Measurements from ENCODE around the gene SEL1L2.

Gene SEL1L2

GRCh38 chr20:13865791-13866351 is 124.5 kb downstream of the SEL1L2 start:
- DNase-seq (ENCODE audit: low read depth in 3 of 3, low spot score in 1 of 3): no peak

DNA sequence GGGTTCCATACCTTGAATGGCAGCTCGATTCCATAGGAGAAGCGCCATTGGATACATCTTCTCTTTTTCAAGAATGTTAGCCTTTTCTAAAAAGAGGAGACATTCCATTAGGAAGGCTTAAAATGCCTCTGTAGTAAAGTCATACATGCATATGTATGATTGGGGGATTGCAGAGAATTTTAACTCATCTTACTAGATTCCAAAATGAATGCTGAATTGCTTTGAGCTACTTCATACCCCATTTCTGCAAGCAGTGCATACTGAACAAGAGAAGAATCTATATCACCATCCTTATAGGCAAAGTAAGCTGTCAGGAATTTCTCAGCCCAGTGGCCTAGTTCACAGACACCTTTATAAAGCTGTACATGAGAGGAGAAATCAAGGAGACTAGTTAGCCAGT is 125.3 kb downstream of the SEL1L2 start:
- DNase-seq (ENCODE audit: low read depth in 3 of 3, low spot score in 1 of 3): no peak

- no peak for DNase-seq (ENCODE audit: low read depth in 3 of 3, low spot score in 1 of 3)
These were observed 127.2 kb downstream of the SEL1L2 start for GRCh38 chr20:13863244-13863643.

GRCh38 chr20:13862245-13862644 is 128.2 kb downstream of the SEL1L2 start:
- DNase-seq (ENCODE audit: low read depth in 3 of 3, low spot score in 1 of 3): no peak

DNA sequence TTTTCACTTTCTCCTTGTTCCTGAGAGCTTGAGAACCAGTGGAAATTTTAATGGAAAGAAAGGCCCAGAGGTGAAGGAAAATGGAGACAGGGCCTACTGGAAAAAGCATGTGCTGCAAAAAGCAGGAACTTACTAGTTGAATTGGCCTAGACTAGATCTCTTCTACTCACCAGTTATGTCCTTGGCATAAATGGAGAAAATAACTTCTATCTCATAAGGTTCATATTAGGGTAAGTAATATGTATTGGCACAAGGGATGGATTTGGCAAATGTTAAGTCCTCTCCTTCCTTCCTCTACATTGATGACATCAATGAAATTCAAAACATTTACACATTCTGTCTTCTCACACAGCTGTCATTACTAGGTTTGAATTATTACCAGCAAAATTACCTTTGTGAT is 131.5 kb downstream of the SEL1L2 start:
- no peak for DNase-seq (ENCODE audit: low read depth in 3 of 3, low spot score in 1 of 3)

DNA sequence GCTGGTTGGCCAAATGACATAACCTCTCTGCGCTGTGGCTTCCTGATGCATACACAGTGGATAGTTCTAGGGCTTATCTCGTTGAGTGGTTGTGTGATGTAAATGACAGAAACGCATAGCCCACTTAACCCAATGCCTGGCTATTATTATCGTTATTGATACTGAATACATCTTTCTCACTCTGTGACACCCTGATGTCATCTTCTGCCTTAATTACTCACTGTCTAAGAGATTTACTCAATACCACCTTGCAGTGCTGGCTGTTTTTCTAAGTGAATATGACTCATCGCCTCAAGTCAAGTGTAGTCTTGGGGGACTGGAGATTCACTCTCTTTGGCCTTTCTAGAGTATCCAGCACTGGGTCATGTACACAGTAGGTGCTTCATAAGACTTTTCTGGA is 132.0 kb downstream of the SEL1L2 start:
- no peak for DNase-seq (ENCODE audit: low read depth in 3 of 3, low spot score in 1 of 3)

- no peak for DNase-seq (ENCODE audit: low read depth in 3 of 3, low spot score in 1 of 3)
These were observed 132.5 kb downstream of the SEL1L2 start for GRCh38 chr20:13857961-13858360.

DNA sequence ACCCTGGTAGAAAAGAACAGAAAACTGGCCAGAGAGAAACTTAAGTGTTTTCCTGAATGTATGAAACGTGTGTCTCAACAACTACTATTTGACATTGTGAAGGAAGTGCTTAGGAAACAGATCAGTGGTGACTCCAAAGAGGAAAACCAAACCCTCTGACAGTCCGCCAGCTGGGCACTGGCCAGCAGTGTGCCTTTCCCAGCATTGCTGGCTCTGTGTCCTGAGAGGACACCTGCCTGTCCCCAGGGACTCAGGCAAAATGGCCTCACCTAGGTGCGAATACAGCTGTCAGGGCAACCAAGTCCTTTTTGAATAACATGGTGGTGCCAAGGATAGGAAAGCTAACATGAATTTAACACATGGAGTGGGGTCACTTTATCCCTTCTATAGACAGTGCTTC is 133.1 kb downstream of the SEL1L2 start:
- DNase-seq (ENCODE audit: low read depth in 3 of 3, low spot score in 1 of 3): no peak

GRCh38 chr20:13856354-13856753 is 134.1 kb downstream of the SEL1L2 start:
- no peak for DNase-seq (ENCODE audit: low read depth in 3 of 3, low spot score in 1 of 3)

GRCh38 chr20:13855613-13856012 is 134.8 kb downstream of the SEL1L2 start:
- no peak for DNase-seq (ENCODE audit: low read depth in 3 of 3, low spot score in 1 of 3)

DNA sequence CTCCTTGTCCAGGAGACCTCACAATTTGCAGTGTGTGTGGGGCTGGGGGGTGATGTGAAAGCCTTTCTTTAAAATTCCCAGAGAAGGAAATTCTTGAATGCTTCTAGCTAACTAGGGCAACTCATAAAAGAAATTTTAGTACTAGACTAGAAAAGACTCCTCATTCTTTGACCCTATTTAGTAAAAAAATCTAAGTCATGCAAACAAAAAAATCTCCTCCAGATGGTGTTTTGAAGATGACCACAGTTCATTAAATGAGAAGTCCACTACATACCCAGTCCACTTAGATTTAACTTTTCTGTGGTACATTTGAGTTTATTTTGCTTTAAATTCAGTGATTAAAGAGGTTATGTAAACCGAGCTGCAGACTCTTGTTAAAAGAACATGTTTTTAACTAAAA is 138.1 kb downstream of the SEL1L2 start:
- DNase-seq (ENCODE audit: low read depth in 3 of 3, low spot score in 1 of 3): no peak

GRCh38 chr20:13851279-13851678 is 139.1 kb downstream of the SEL1L2 start:
- DNase-seq (ENCODE audit: low read depth in 3 of 3, low spot score in 1 of 3): no peak

GRCh38 chr20:13844296-13844695 is 146.1 kb downstream of the SEL1L2 start:
- DNase-seq (ENCODE audit: low read depth in 3 of 3, low spot score in 1 of 3): no peak

- no peak for DNase-seq (ENCODE audit: low read depth in 3 of 3, low spot score in 1 of 3)
These were observed 149.2 kb downstream of the SEL1L2 start for GRCh38 chr20:13841206-13841605.

DNA sequence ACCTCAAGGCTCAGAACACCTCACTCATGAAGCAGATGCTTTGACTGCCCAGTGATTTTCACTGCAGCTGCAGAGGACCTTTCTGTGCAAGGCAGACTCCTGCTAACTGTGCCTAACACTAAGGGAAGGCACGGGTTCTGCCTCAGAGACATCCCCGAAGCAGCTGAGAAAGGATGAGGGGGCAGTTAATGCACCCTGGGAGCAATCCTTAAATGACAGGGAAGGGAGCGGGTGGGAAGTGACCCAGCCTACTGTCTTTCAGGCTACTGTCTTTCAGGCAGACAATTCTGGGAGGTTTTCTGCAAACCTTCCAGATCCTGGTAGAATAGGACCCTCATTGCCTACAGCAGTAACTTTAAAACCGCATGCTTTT is 150.3 kb downstream of the SEL1L2 start:
- no peak for DNase-seq (ENCODE audit: low read depth in 3 of 3, low spot score in 1 of 3)

- DNase-seq (ENCODE audit: low read depth in 3 of 3, low spot score in 1 of 3): no peak
These were observed 150.9 kb downstream of the SEL1L2 start for GRCh38 chr20:13839421-13840092.

GRCh38 chr20:13838664-13839063 is 151.8 kb downstream of the SEL1L2 start:
- no peak for DNase-seq (ENCODE audit: low read depth in 3 of 3, low spot score in 1 of 3)

DNA sequence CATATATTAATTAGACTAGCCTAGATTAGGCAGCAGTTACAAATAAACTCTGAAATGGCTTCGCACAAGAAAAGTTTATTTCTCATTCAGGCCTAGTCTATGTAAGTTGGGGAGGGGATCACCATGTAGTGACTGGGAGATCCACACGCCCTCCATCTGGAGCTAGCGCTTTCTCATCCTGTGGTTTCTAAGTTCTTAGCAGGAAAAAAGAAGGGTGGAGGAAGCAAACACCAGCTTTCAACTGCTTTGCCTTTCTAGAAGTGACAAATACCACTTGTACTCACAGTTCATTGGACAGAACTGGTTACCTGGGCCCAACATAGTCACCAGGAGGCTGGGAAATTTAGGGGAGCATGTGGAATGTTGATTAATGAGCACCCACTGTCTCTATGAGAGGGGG is 158.9 kb downstream of the SEL1L2 start:
- DNase-seq (ENCODE audit: low read depth in 3 of 3, low spot score in 1 of 3): no peak

DNA sequence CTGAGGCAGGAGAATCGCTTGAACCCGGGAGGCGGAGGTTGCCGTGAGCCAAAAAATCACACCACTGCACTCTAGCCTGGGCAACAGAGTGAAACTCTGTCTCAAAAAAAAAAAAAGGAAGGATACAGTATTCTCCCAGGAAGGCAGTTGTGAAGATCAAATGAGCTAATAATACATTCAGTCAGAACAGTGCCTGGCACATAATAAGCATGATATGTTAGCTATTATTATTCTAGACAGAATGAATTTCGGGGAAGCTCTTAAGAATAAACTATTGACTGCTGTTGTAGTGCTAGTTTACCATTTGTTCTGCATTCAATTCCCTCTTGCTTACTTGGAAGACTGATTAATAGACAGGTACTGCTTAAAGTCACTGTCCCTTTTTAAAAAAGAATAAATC is 164.9 kb downstream of the SEL1L2 start:
- DNase-seq (ENCODE audit: low read depth in 3 of 3, low spot score in 1 of 3): no peak

- no peak for DNase-seq (ENCODE audit: low read depth in 3 of 3, low spot score in 1 of 3)
These were observed 166.0 kb downstream of the SEL1L2 start for GRCh38 chr20:13824459-13824858.

DNA sequence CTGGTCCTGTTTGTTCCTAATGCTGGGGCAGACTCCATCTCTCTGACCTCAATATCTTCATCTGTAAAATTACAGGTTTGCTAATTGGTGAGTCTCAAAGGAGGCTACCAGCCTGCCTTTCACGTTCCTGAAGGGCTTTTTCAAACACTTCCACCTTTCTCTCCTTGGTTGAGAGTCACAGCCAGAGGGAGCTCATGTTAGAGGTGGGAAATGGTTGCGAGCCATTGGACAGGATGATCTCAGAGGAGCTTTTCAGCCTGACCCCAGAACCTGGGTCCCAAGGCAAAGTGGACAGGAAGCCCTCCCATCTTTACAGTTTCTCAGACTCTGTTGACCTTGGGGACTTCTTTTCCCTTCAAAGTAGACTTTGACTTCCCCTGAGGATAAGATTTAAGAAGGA is 168.0 kb downstream of the SEL1L2 start:
- DNase-seq (ENCODE audit: low read depth in 3 of 3, low spot score in 1 of 3): no peak

DNA sequence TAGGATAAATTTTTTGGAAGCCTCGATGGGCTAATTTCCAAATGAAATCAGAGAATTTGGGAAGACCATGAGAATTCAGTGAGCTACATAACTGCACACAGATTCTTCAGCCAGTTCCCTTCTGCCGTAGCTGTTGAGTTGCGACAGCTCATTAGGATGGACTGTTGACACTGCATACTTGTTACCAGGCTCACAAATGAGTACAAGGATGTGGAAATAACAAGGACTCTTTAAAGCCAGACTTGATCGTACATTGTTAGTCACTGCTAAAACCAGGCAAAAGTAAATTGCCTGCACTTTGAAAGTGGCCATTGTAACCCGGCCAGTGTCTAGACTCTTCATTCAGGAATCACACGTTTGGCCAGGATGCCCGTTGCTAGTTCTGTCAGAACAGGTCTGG is 168.5 kb downstream of the SEL1L2 start:
- no peak for DNase-seq (ENCODE audit: low read depth in 3 of 3, low spot score in 1 of 3)

GRCh38 chr20:13819885-13820645 is 170.3 kb downstream of the SEL1L2 start:
- no peak for DNase-seq (ENCODE audit: low read depth in 3 of 3, low spot score in 1 of 3)
